NCI-H226 (cell line): ENCODE measurements around the gene KITLG.
"Not testable (repeated sequence)": the region's sequence is repeated elsewhere in the genome, so short reads cannot be mapped to it uniquely, and the experiment has no call there.

ENCODE experiments used
- DNase-seq: peaks from one replicate; pipeline ENCODE4 v3.0.0-alpha.2; 2015

The KITLG gene, protein sequence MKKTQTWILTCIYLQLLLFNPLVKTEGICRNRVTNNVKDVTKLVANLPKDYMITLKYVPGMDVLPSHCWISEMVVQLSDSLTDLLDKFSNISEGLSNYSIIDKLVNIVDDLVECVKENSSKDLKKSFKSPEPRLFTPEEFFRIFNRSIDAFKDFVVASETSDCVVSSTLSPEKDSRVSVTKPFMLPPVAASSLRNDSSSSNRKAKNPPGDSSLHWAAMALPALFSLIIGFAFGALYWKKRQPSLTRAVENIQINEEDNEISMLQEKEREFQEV

DNA sequence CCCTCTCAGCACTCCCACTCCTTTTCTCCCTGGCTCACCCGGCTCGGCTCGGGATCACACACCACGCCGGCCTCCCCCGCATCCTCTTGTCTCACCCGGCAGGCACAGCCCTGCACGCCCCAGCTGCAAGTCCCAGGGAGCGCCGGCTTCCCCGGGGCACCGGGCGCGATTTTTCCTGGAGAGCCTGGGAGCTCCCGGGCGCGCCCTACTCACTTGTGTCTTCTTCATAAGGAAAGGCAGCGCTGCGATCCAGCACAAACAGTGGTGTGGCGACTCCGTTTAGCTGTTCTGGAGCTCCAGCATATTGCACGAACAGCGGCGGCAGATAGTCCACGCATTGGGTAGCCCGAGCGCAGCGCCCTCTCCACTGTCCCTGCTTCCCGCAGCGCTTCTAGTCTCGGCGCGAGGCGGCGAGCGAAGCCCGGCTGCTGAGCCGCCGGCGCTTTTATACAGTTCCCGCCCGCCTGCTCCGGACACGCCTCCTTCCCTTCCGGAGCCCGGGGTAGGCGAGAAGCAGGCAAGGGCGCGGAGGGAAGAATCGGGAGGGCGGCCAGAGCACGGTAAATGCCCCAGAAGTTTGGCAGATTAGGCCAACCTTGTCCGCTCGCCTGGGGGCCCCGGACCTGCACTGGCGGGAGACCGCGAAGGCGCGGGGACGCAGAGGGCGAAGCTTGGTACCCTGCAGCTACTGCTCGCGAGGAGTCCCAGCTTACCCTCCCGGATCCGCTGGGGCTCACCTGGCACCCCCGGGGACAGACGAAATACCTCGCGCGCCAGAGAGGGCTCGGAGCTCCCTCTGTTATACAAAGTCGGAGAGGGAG, at the start of gene KITLG:
TSS of gene KITLG (minus strand) at position 421 of the 821 bp plus-strand sequence. CDS start at position 228, 193 bp downstream.
- peak; percentile 89 for DNase-seq

DNA sequence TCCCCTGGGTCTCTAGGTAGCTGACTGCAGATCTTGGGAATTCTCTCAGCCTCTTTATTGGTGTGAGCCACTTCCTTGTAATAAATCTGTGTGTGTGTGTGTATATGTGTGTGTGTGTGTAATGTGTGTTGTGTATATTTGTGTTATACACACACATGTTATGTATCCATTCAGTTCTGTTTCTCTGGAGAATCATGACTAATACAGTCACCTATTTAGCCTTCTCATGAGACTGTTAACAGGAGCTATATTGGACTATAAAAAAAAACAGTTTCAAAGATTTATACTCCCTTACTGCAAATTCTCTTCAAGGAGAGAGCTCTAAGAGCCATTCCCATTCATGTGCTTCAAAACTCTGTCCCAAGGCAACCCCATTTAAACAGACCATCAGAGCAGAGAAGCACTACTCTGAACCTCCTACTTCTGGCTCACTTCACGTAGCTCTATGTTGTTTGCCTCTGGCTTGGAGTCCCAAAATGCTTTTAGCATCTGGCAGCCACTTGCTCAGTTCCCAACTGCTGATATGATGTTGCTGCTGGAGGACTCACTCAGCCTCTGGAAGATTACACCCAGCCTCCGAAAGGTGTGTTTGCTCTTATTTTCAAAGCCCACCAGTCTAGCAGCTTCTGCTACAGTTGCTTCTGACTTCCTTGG, 48.7 kb upstream of the KITLG start:
- DNase-seq = no peak

DNA sequence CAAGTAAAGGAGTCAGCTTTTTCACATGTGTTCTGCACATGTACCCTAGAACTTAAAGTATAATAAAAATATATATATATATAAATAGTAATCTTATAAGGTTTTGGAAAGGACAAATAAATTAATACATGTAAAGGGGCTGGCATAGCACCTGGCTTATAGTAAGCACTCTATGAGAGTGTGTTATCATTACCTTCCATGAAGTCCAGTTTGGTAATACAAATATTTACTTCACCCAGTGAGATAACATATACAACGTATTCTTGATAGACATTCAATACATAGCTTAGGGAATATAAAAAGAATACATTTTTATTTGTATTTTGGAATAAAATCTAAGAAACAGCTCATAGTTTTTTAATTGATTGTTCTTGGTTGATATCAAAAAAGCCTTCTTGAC, 47.8 kb upstream of the KITLG start:
- not testable (repeated sequence) for DNase-seq

DNA sequence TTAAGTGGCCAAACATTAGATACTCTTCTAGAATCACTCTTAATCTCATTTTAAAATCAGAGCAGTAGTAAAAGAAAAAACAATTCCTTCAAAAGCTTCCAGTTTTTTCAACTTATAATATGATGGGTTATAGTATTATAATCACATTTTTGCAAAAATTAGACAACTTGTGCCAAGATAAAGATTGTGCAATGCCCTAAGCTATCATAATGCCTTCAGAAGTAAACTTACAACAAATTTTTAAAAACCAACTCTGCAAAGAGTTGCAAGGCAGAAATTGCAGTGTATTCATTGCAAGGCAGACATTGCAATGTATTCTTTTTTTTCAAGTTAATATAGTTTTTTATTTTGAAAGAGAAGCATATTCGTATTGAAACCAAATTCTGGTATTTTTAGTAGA, 47.2 kb upstream of the KITLG start:
- DNase-seq = no peak

DNA sequence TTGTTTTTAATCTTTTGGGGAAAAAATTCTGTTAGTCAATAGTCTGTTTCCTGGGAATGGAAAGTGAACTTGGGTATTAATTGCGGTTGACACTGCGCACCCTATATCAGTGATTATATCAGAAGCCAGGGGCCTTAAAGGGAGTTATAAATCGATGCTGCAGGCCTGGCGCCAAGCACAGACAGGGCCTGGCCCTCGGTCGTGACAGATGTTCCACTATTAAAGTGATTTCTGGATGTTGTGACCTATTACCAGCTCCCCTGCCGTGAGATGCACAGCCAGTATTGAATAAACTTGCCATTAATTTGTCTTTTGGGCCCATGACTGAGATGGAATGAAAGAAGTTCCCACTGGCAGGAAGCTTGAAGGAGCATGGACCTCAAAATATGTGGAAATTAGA, 45.1 kb upstream of the KITLG start:
- DNase-seq = no peak

DNA sequence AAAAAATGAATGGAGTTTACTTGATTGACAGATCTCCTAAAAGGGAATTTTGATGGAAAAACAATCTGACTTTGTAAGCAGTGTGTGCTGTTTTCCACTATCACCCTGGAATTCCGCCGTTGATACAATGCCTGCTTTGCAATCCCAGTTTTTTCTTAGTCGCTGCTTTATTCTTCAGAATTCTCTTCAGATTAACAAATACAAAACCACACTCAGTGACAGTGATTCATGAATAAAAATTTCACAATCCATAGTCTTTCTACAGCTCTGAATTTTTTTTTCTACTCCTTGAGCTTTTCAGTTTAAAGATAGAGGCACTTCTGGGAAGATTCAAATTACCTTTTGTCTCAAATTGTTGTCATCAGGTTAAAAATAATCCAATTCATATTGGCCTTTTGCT, 44.6 kb upstream of the KITLG start:
- DNase-seq = peak; percentile 80

DNA sequence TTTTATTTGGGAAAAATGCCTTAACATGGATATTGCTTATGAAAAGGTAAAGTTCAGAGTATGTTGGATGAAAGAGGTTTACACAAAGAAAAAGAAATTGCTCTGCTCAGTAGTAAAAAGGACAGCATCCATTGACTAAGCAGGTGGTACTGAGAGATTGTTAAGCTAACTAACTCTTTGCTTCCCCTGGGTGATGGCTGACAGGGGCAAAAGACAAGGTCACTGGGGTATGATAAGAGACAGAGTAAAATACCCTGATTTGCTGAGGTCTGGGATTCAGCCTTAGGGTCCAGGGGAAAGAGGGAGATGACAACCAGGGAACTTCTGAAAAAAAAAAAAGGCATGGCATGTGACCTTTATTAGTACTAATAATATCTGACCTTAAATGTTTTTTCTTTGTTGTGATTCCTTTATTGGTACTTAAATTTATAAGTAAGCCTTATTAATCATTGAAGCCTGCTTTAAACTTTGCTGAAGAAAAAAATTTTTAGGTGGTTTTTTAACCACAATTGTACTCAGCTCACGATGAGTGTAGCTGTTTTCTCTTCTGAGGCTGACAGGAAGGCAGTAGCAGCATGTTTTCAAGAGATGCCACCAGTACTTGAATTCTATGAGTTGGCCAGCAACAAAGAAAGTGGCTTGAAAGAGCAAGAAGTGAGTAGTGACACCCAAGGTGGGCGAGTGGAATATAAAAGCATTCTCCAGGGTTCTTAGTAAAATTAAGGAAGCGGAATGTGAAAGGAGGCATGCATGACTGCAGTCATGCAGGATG, 43.7 kb upstream of the KITLG start:
- no peak for DNase-seq

DNA sequence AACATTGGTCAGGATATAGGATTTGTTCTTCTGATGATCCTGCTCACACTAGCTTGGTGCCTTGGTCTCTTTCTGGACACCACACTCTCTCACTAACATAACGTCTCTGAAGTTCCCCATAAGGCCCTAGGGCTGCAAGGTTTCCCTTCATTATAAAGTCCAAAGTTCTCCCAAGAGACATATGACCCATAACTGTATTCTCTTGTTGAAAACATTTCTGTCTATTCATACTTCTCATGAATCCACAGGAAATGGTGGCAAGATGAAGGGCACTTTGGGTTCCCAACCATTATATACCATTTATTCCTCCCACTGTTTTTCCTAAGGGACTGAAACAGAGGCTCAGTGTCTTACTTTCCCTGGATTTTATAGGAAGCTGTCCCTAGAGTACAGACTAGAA, 37.1 kb upstream of the KITLG start:
- no peak for DNase-seq

DNA sequence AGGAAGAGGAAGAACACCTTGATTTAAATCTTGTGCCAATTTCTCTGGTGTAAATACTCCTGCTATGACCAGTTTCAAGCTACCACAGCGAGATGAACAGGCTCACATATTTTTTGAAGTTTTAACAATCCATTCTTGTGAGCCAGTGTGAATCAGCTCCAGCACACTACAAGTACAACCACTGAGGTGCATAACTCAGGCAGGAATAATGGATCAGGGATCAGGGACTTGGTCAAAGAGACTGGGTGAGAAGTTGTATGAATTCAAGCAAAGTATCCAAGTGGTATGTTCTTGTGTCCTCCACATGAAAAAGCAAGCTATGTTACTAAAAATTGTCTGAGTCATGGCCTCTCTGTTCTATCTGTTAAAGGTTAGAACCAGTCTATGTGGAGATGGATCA, 35.2 kb upstream of the KITLG start:
- DNase-seq = no peak

DNA sequence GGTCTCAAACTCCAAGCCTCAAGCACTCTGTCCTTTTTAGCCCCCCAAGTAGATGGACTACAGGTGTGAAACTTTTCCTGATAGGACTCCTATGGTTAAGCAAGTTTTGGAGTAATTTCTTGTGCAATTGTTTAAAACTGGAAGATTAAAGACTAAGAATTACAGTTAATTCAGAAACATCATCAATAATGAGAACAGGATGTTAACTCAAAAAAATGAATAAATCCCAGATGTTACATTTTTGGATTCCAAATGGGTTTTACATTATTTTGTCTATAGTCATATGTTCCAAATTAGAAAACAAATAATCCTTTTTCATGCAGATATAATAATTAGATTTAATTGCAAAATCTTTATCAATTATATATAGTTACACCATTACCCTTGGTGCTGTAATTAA, 24.4 kb upstream of the KITLG start:
- no peak for DNase-seq

DNA sequence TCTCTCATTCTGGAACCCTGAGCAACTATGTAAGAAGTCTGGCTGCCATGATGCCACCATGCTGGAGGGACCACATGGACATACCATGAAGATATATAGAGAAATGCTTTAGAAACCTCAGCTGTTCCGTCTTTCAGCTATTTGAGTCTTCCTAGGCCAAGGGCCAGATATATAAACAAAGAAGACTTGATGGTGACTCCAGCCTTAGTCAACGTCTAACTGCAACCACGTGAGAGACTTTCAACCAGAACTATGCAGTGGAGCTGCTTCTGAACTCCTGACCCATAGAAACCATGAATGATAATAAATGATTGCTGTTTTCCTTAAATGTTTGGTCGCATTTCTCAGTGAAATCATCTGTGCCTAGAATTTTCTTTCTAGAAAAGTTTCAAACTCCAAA, 20.0 kb upstream of the KITLG start:
- peak; percentile 65 for DNase-seq

DNA sequence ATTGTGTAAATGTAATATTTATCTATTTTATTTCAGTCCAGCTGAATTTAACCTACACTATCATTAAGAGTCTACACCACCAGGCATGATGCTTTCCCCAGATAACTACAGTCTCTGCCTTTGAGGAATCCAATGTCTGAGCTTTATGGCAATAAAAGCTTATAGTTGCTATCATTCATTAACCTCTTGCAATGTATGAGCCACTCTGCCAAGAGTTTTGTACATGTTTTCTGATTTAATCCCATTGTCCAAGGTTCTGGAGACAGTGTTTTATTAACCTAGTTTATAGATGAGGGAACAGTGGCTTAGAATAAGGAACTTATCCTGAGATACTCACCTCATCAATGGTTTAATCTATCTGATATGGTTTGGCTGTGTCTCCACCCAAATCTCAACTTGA, 17.1 kb upstream of the KITLG start:
- no peak for DNase-seq

DNA sequence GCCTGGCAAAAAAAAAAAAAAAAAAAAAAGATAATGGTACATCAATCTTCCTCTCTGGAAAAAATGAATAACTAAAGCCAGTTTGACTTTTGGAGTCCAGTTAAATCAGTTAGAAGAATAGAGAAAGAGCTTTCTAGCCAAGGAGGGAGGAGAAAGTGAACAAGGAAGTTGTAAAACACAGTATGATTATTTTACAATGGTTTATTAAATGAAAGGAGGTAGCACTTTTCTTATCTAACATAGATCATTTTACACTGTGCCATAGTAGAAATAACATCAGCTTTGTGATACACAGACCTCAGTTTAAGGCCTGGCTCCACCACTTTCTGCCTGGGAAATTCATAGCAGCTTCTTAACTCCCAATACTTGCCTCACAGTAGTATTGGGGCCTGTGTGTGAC, 15.4 kb upstream of the KITLG start:
- DNase-seq = no peak

DNA sequence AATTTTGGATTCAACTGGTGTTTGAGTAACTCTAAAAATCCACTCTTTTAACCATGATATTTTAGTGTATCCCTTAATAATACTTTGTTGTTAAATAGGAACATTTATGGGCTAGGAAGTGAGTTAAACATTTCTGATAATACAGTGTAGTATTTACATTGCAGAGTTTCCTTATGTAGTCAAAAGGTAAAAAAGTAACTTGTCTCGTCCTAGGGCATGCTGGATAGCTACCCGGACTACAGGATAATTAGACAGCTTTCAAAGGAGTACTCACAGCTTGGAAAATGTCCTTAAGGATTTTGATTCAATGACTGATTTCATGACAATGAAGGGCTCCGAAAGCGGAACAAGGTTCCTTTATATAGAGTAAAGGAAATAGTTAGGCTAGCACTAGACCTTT, 14.5 kb upstream of the KITLG start:
- DNase-seq = no peak

DNA sequence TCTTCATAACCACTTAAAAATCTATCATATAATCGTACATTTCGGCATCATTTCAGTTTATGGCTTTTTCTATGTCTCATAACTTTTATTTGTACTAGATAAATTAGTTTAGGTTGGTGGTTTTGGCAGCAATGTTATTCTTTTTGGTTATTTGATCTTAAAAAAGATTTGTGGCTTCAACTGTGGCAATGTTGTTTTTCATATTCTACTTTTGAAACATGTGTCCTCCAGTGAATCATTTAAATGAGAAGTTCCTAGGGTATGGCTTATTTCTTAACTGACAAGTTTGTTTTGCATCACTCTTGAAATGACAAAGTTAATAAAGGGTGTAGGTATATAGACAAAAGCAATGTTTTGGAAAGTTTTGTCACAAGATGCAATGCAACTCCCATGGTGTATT, 11.1 kb upstream of the KITLG start:
- DNase-seq = no peak

DNA sequence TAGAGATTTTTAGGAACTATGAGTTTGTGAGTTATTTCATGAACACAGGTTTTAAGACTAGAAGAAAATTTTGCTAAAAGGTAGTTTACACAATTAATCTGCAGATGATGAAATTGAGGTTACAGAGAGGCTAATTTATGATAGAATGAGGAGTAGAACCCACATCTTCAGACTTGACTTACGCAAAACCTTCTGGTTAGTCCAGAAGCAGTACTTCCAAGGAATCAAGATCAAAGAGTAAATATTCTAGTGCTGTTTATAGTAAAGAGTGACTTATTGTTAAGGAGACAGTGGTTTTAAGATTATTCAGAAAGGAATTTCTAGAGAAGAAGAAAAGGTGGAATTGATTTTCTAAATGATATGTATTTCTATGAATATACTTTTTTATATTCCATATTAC, 10.6 kb upstream of the KITLG start:
- DNase-seq = no peak

DNA sequence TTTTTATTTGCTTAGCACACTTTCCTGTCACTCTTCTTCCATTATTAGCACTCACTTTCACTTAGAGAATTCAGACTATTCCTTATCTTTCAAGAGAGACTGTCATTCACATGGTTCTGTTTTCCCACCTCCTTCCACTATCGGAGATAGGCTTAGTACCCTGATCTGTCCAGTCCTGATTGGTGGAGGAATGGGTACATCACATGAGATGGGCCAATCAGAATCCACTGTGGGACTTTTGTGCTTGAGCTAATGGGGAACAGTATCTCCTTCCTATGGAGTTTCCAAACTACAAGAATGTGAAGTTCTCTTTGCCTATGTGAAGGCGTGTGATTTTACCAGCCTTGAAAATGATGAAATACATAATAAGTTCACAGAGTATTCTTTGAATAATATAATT, 4.8 kb upstream of the KITLG start:
- no peak for DNase-seq

DNA sequence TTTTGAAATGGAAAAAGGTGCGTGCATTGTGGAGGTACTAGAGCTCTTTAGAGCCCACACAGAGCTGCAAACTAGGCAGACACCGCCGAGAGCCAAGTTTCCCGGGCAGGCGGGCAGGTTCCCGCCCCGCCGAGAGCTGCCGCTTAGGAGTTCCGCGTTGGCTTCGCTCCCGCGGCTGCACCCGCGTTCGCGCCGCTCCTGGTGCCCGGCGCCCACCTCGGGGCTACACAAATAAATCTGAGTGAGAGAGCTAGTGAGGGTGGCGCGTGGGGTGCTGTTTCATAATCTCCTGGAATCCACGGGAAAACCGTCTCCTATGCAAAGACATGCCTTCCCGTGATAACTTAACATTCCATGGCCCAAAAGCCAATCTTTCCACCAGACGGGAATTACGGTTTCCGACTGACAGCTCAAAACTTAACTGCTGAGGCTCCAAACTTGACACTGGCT, 645 bp downstream of the KITLG start:
- no peak for DNase-seq

DNA sequence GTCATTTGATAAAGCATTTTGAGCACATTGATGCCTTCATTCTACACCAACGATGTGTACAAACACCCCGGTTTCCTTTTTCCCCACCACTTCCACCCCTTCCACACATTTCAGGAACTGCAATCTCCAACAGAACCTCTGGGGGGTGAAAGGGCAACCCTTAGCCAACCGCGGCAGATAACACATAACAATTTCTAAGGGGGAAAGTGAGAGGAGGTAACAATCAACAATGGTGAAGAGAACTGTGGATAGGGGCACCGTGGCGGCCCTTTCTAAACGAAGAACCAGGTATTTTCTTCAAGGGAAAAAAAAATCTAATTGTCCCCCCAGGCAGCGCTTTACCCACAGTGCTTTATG, 1.1 kb downstream of the KITLG start:
- no peak for DNase-seq

DNA sequence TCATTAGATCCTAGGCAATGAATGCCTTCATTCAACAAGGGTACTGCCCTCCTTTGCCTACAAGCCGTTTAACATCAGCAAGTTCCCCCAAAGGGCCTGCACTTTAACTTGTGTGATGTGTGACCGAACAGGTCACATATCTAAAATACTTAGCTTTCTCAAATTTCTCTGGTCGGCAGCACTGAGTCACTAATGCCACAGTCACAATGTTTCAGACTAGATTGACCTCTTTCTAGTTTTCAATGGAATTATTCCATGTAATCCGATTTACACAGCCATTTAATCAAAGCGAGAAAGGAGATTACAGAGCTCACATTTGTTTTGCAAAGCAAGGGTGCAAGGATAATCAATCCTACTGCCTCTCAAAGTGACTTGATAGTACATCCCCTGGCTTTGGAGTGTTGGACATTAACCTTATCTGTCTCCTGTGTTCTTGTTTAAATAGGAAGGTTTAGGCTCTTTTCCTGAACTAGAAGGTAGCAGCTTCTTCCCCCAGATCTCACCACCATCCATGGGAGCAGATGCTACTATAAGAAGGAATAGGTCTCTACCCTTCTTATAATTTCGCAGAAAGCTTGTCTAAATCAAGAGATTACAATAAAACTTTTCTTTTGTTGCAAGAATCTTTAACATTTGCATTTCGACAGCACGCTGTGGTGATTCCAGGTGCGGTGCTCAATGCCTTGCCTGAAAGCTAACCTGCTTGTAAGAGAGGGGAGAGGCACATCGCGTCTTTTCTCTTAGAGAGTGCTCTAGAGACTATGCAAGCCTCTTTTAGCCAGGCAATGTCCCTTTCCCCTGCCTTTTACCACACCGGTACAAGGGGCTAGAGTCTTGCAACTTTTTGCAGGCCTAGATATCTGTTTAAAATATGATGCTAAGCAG, 1.8 kb downstream of the KITLG start:
- DNase-seq = no peak

DNA sequence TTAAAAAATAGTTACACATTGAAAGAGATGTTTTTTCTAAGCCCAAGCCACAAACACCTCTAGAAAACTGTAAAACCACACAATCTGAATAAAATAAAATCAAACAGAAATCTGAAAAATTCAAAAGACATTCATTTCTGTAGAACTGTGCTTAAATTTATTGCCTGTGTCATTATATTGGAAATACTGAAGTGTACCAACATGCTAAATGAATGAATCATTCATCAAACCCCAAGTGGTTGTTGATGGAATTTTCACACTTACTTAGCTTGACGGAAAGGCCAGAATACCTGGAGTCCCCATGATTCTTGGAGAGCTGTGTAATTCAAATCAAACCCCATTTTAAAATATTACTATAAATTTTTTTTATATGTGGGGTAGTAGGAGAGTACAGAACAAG, 2.7 kb downstream of the KITLG start:
- peak; percentile 36 for DNase-seq

DNA sequence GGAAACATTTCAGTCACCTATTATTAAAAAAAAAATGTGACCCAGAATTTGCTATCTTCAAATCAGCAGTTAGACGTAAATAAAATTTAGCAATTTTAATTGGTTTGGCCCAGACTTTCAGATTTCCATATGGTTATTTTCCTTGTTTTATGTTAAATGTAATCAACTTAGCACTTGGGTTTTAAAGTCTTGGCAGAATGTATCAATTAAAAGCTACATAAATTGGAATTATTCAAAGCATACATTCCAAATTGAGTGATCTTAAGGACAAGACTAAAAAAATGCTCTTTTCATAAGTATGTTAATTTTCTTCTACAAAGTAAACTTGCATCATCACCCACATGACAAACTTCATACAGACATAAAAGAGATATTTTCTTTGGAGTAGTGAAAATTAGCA, 3.4 kb downstream of the KITLG start:
- no peak for DNase-seq
